Pancreas (tissue), 10 donors: Measurements from ENCODE around the gene DMAC2L. TPM values are rescaled to one million over a fixed set of nuclear protein-coding genes. Genes with fewer than 3 reads are reported as not detected.
"Not testable (repeated sequence)": the region's sequence is repeated elsewhere in the genome, so short reads cannot be mapped to it uniquely, and the experiment has no call there.

Source experiments
- ATAC-seq, 4 donors: fragments of 200-7000 bp; cut with Tn5 transposase; one replicate each; pipeline versions ENCODE4 v1.8.0 to v1.9.1; 2020; ENCODE audit warnings: mild to moderate bottlenecking in 4 of 4, moderate library complexity in 4 of 4
- DNase-seq, 6 donors: peaks; one replicate each; pipeline ENCODE4 v3.0.0-alpha.2; 2020
- FAIRE-seq: peaks from 2 replicates; lab custom pipeline; 2012; peaks lifted over from hg19 to GRCh38; lab: Jason Lieb, UNC
- H3K27ac ChIP-seq, 4 donors: fragments of 200-600 bp; sonication (generic); 1 replicate in 3 of 4; 2 replicates in 1 of 4; pipeline versions ENCODE4 v1.5.0 to v1.8.0; 2020
- H3K27me3 ChIP-seq, 4 donors: fragments of 200-600 bp; one replicate each; pipeline ENCODE4 v1.8.0; 2021
- H3K36me3 ChIP-seq, 3 donors: fragments of 200-600 bp; sonication (generic) in 1 of 3; one replicate each; pipeline versions ENCODE4 v1.5.0 to v1.8.0; 2020 to 2021
- H3K4me1 ChIP-seq, 3 donors: fragments of 200-600 bp; one replicate each; pipeline ENCODE4 v1.8.0; 2021
- H3K4me3 ChIP-seq, 4 donors: fragments of 200-600 bp; sonication (generic) in 2 of 4; one replicate each; pipeline versions ENCODE4 v1.5.0 to v1.8.0; 2020 to 2021
- H3K9me3 ChIP-seq, 4 donors: fragments of 200-600 bp; one replicate each; pipeline ENCODE4 v1.8.0; 2021
- WGBS, 2 donors: extraction: QIAGEN DNeasy Blood & Tissue Kit; methylation state at CpG; one replicate each; pipeline ENCODE4 v1.1.7; 2013; 5-methylcytosine and 5-hydroxymethylcytosine counted together
- intact Hi-C, 3 donors: fragments of 100-400 bp; cut with DNase I; formaldehyde crosslinking; loops; one replicate each; pipeline versions ENCODE4 v1.11.1 to v1.14.2; 2022
- polyA plus RNA-seq, 2 donors: library from polyadenylated mRNA; stranded (reverse); fragments of 200-250 nt; gene quantifications; one replicate each; pipeline ENCODE4 v1.2.3, GENCODE V29; 2013
- total RNA-seq, 6 donors: library from RNA; stranded (reverse); fragmentation: NEBNext Ultra II Directional in 4 of 6; extraction: Animal tissue kit (Norgen Biotek cat#: 25700) in 4 of 6; gene quantifications; one replicate each; pipeline versions ENCODE4 v1.2.1 to v1.2.4, GENCODE V29; 2021 to 2023
- TF ChIP-seq, protein P1 (sequence below), 4 donors: fragments of 200-600 bp; sonication (generic) in 3 of 4; IDR thresholded peaks; one replicate each; pipeline versions ENCODE4 v1.5.0 to v1.8.0; 2021; ENCODE audit warnings: antibody characterized with exemption in 4 of 4
- donor health status: healthy with polysubstance abuse.
- donor health status: DM: no; HTN: no; CAD: no; lungs with moderate emphysema.
- donor health status: DM: no; HTN: no; CAD: no.
- donor health status: control.
- donor health status: control.
- donor health status: Bipolar disorder and iron deficiency.
- donor health status: DM: yes; HTN: yes; CAD: no.
- donor health status: DM: no; HTN: no; CAD: no.
- donor health status: DM: no; HTN: no; CAD: no.
- donor health status: DM: yes; HTN: yes; CAD: no.

DMAC2L gene
- total and polyA plus RNA-seq, 8 donors: 8.3 to 17.7 (median 9.9) TPM

DNA sequence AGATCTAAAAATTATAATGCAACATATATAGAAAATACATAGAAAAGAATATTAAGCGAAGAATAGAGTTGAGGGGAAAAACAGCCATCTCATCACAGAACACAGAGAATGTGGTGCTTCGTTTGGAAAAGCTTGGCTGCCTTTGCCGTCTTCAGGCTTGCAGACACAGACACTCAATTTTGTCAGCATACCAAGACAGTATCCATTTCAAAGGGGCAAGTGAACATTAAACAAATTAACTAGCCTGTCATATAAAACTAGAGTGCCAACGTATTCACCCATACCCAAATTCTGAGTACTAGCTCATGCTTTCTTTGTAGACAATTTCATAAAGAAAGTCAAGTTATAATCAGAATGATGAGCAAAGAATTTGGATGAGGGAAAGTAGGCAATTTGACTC, 40.5 kb downstream of the DMAC2L start:
- no peak for FAIRE-seq

GRCh38 chr14:50353126-50353525, 41.0 kb downstream of the DMAC2L start:
- no peak for ATAC-seq
- TF ChIP-seq, protein P1, sequence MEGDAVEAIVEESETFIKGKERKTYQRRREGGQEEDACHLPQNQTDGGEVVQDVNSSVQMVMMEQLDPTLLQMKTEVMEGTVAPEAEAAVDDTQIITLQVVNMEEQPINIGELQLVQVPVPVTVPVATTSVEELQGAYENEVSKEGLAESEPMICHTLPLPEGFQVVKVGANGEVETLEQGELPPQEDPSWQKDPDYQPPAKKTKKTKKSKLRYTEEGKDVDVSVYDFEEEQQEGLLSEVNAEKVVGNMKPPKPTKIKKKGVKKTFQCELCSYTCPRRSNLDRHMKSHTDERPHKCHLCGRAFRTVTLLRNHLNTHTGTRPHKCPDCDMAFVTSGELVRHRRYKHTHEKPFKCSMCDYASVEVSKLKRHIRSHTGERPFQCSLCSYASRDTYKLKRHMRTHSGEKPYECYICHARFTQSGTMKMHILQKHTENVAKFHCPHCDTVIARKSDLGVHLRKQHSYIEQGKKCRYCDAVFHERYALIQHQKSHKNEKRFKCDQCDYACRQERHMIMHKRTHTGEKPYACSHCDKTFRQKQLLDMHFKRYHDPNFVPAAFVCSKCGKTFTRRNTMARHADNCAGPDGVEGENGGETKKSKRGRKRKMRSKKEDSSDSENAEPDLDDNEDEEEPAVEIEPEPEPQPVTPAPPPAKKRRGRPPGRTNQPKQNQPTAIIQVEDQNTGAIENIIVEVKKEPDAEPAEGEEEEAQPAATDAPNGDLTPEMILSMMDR (IDR thresholded peaks at IDR 0.05): no peak
- Histone ChIP-seq H3K4me1 (no peaks in the 10 kb centered on the region), H3K36me3 (no peaks in the 10 kb centered on the region), H3K27ac (no peak overlapping the region), H3K4me3 (no peak overlapping the region), H3K9me3 (no peaks in the 10 kb centered on the region), H3K27me3 (no peaks in the 10 kb centered on the region)
- FAIRE-seq: no peak
- intact Hi-C loops: no loop called here
- DNase-seq: no peak
- whole genome bisulfite sequencing, 2 donors: 80 to 81% methylated on average over 4 of the region's 4 CpGs

More for the DNA sequence above, 40.5 kb downstream of the DMAC2L start:
- H3K27me3 ChIP-seq: no peaks in the 10 kb centered on the region
- 83 to 92% methylated on average over 4 of the region's 4 CpGs for WGBS, 2 donors
- H3K4me1 ChIP-seq: peaks cover 0 to 3% (median 0%) of the 10 kb centered on the region in 3 donors
- intact Hi-C loops: no loop called here
- ATAC-seq (no peak), DNase-seq (no peak)
- no peak overlapping the region for H3K27ac ChIP-seq
- H3K4me3 ChIP-seq: no peak overlapping the region
- TF ChIP-seq, protein P1 (IDR thresholded peaks at IDR 0.05): no peak
- H3K9me3 ChIP-seq: no peaks in the 10 kb centered on the region
- no peaks in the 10 kb centered on the region for H3K36me3 ChIP-seq

DNA sequence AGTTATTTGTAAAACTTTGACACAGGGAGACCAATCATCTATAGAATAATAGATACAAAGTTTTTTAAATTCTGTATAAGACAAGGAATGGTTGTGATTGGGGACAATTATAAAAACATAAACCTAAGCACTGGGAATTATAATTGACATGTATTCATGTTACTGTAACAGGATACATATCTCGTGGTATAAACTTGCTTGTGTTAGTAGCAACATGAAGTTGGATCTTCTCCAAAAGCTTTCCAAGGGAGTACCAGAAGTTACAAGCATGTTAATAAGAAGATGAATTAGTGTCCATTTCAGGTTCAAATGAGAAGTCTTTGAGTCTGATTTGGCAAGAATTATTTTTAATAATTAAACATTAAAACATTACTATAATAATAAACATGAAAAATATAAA, 42.4 kb downstream of the DMAC2L start:
- 33 to 66% methylated on average over 1 of the region's 1 CpG for WGBS, 2 donors
- FAIRE-seq (no peak), DNase-seq (no peak), ATAC-seq (no peak)
- TF ChIP-seq, protein P1 (IDR thresholded peaks at IDR 0.05): no peak
- Histone ChIP-seq H3K36me3 (no peaks in the 10 kb centered on the region), H3K27ac (no peak overlapping the region), H3K27me3 (no peaks in the 10 kb centered on the region), H3K4me1 (peaks cover 0 to 3% (median 0%) of the 10 kb centered on the region in 3 donors), H3K4me3 (no peak overlapping the region), H3K9me3 (no peaks in the 10 kb centered on the region)
- intact Hi-C loops: no loop called here

GRCh38 chr14:50355692-50356091, 43.6 kb downstream of the DMAC2L start:
- DNase-seq (no peak), FAIRE-seq (no peak), ATAC-seq (no peak)
- Histone ChIP-seq H3K27me3 (no peaks in the 10 kb centered on the region), H3K9me3 (no peaks in the 10 kb centered on the region), H3K4me3 (no peak overlapping the region), H3K36me3 (no peaks in the 10 kb centered on the region), H3K27ac (no peak overlapping the region), H3K4me1 (peaks cover 0 to 6% (median 0%) of the 10 kb centered on the region in 3 donors)
- TF ChIP-seq, protein P1 (IDR thresholded peaks at IDR 0.05): no peak
- 86 to 89% methylated on average over 1 of the region's 1 CpG for WGBS, 2 donors
- intact Hi-C loops: no loop called here

GRCh38 chr14:50356283-50356682, 44.2 kb downstream of the DMAC2L start:
- H3K36me3 ChIP-seq, H3K4me1 ChIP-seq, H3K27ac ChIP-seq, DNase-seq, H3K27me3 ChIP-seq, ATAC-seq, H3K9me3 ChIP-seq, H3K4me3 ChIP-seq, intact Hi-C loops, FAIRE-seq: not testable (repeated sequence)
- 87 to 89% methylated on average over 3 of the region's 3 CpGs for WGBS, 2 donors
